Right atrium auricular region (tissue), 2 donors: Measurements from ENCODE around the gene ANKRD16. TPM values are rescaled to one million over a fixed set of nuclear protein-coding genes. Genes with fewer than 3 reads are reported as not detected.

Source experiments
- DNase-seq: peaks from one replicate; pipeline ENCODE4 v3.0.0-alpha.2; 2019; ENCODE audit warnings: low spot score
- H3K27ac ChIP-seq, 2 donors: fragments of 200-600 bp; sonication (generic); 1 replicate in 1 of 2; 2 replicates in 1 of 2; pipeline ENCODE4 v1.5.1; 2016 to 2019
- H3K27me3 ChIP-seq, 2 donors: fragments of 200-600 bp; sonication (generic); one replicate each; pipeline versions ENCODE4 v1.5.1 to v1.6.0; 2017 to 2019
- H3K36me3 ChIP-seq: fragments of 200-600 bp; sonication (generic); one replicate; pipeline ENCODE4 v1.5.1; 2016
- H3K4me1 ChIP-seq, 2 donors: fragments of 200-600 bp; sonication (generic); one replicate each; pipeline versions ENCODE4 v1.5.1 to v1.6.0; 2017 to 2019
- H3K4me3 ChIP-seq, 2 donors: fragments of 200-600 bp; sonication (generic); 1 replicate in 1 of 2; 2 replicates in 1 of 2; pipeline ENCODE4 v1.5.1; 2017 to 2019; ENCODE audit warnings: mild to moderate bottlenecking in 1 of 2, moderate library complexity in 1 of 2
- H3K9me3 ChIP-seq, 2 donors: fragments of 200-600 bp; sonication (generic); one replicate each; pipeline ENCODE4 v1.5.1; 2019
- CTCF ChIP-seq, 2 donors: fragments of 200-600 bp; sonication (generic); IDR thresholded peaks; one replicate each; pipeline ENCODE4 v1.5.1; 2019; ENCODE audit warnings: antibody characterized with exemption in 2 of 2
- total RNA-seq, 2 donors: library from RNA; depleted of rRNA; stranded (reverse); fragments of >200 nt; gene quantifications; one replicate each; pipeline ENCODE4 v1.1.0, GENCODE V29; 2016

Gene ANKRD16
- total RNA-seq, 2 donors from 2014 or later: 1.9 to 3.5 TPM

- H3K27ac ChIP-seq: no peak overlapping the region
- no peak for TF ChIP-seq CTCF (IDR thresholded peaks at IDR 0.05)
- DNase-seq: no peak
Observed at GRCh38 chr10:5932345-5932744, 42.7 kb upstream of the ANKRD16 start.

GRCh38 chr10:5930272-5930671 is 40.6 kb upstream of the ANKRD16 start:
- Histone ChIP-seq H3K36me3 (peaks cover 78% of the 10 kb centered on the region), H3K27ac (no peak overlapping the region), H3K9me3 (no peaks in the 10 kb centered on the region), H3K4me1 (peaks cover 0 to 17% of the 10 kb centered on the region in 2 donors), H3K4me3 (no peak overlapping the region), H3K27me3 (no peaks in the 10 kb centered on the region)
- no peak for DNase-seq
- TF ChIP-seq CTCF (IDR thresholded peaks at IDR 0.05): no peak

More at GRCh38 chr10:5932345-5932744, 42.7 kb upstream of the ANKRD16 start:
- Histone ChIP-seq H3K9me3 (no peaks in the 10 kb centered on the region), H3K4me1 (peaks cover 0 to 17% of the 10 kb centered on the region in 2 donors), H3K36me3 (peaks cover 72% of the 10 kb centered on the region), H3K4me3 (no peak overlapping the region), H3K27me3 (no peaks in the 10 kb centered on the region)

- Histone ChIP-seq H3K4me1 (peaks cover 0 to 9% of the 10 kb centered on the region in 2 donors), H3K9me3 (no peaks in the 10 kb centered on the region), H3K27me3 (no peaks in the 10 kb centered on the region), H3K36me3 (peaks cover 79% of the 10 kb centered on the region), H3K4me3 (no peak overlapping the region), H3K27ac (no peak overlapping the region)
- TF ChIP-seq CTCF (IDR thresholded peaks at IDR 0.05): no peak
- no peak for DNase-seq
Observed at GRCh38 chr10:5929442-5929841, 39.7 kb upstream of the ANKRD16 start.

GRCh38 chr10:5927306-5927705 is 37.6 kb upstream of the ANKRD16 start:
- peaks cover 96% of the 10 kb centered on the region for H3K36me3 ChIP-seq
- TF ChIP-seq CTCF (IDR thresholded peaks at IDR 0.05): no peak
- no peaks in the 10 kb centered on the region for H3K27me3 ChIP-seq
- no peaks in the 10 kb centered on the region for H3K4me1 ChIP-seq
- H3K4me3 ChIP-seq: no peak overlapping the region
- DNase-seq: no peak
- H3K27ac ChIP-seq: no peak overlapping the region
- H3K9me3 ChIP-seq: no peaks in the 10 kb centered on the region

GRCh38 chr10:5924889-5925288 is 35.2 kb upstream of the ANKRD16 start:
- Histone ChIP-seq H3K4me3 (no peak overlapping the region), H3K9me3 (no peaks in the 10 kb centered on the region), H3K27ac (no peak overlapping the region), H3K36me3 (peaks cover 99% of the 10 kb centered on the region), H3K27me3 (no peaks in the 10 kb centered on the region), H3K4me1 (no peaks in the 10 kb centered on the region)
- DNase-seq: no peak
- TF ChIP-seq CTCF (IDR thresholded peaks at IDR 0.05): no peak

GRCh38 chr10:5921746-5922145 is 32.1 kb upstream of the ANKRD16 start:
- peaks cover 100% of the 10 kb centered on the region for H3K36me3 ChIP-seq
- H3K9me3 ChIP-seq: no peaks in the 10 kb centered on the region
- no peak overlapping the region for H3K4me3 ChIP-seq
- no peak for DNase-seq
- H3K27ac ChIP-seq: no peak overlapping the region
- no peak for TF ChIP-seq CTCF (IDR thresholded peaks at IDR 0.05)
- H3K4me1 ChIP-seq: no peaks in the 10 kb centered on the region
- H3K27me3 ChIP-seq: no peaks in the 10 kb centered on the region
